ENCODE results near the gene C10orf62.

DNA sequence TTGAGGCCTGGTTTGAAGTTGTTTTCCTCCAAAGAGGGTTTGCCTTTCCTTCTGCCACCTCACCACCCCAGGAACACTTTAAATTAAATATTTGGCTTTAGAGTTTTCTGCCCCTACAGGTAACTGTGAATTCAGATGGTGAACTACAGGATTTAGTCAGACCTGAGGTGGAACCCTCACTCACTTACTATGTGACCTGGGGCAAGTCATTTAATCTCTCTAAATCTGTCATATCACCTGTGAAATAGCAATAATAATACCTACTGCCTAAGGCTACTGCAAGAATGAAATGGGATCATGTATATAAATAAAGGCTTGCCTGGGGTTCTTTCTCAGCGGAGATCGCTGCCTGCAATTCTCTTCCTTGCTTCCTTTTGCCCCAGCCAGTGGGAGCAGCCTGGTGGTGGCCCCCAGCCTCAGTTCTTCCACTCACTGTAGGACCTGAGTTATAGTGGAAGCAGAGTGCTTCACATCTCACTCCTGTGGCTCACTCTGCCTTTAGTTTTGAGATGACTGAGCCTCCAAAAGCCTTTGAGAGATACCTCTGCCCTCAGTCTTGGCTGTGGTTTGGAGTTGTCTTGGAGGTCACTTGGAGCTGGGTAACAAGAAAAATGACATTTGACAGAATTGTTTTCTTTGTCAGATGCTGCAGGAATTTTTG lies 23.1 kb upstream of the C10orf62 start:
- TF ChIP-seq, protein P1, sequence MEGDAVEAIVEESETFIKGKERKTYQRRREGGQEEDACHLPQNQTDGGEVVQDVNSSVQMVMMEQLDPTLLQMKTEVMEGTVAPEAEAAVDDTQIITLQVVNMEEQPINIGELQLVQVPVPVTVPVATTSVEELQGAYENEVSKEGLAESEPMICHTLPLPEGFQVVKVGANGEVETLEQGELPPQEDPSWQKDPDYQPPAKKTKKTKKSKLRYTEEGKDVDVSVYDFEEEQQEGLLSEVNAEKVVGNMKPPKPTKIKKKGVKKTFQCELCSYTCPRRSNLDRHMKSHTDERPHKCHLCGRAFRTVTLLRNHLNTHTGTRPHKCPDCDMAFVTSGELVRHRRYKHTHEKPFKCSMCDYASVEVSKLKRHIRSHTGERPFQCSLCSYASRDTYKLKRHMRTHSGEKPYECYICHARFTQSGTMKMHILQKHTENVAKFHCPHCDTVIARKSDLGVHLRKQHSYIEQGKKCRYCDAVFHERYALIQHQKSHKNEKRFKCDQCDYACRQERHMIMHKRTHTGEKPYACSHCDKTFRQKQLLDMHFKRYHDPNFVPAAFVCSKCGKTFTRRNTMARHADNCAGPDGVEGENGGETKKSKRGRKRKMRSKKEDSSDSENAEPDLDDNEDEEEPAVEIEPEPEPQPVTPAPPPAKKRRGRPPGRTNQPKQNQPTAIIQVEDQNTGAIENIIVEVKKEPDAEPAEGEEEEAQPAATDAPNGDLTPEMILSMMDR (conservative IDR thresholded peaks at IDR 0.05 in 1 of 2, IDR thresholded peaks at IDR 0.05 in 1 of 2; ENCODE audit: extremely low read depth in 1 of 2, insufficient read depth in 1 of 2, low read depth in 1 of 2, low read length in 2 of 2), result no peak
- TF ChIP-seq EZH2 (IDR thresholded peaks at IDR 0.05; ENCODE audit: borderline replicate concordance, low read length), result no peak
